Activated CD4-positive, alpha-beta T cell treated with anti-CD3 and anti-CD28 coated beads, Interleukin-2, Interleukin-4, amounts not matched to agents 100 ng/mL and 50 ng/mL, durations not matched to agents 16 hours and 8 hours (primary cell): Measurements from ENCODE around the gene AMMECR1.
A peak's percentile ranks its signal among the peaks of the same experiment; 100 is the strongest.
"Not testable (repeated sequence)": the region's sequence is repeated elsewhere in the genome, so short reads cannot be mapped to it uniquely, and the experiment has no call there.

ENCODE experiments used
- DNase-seq: peaks from one replicate; pipeline ENCODE4 v3.0.0-alpha.2; 2020; ENCODE audit warnings: low spot score

AMMECR1 gene

GRCh38 chrX:110257889-110258288 lies 60.0 kb downstream of the AMMECR1 start:
- no peak for DNase-seq

GRCh38 chrX:110252711-110253110 lies 65.2 kb downstream of the AMMECR1 start:
- DNase-seq, result no peak

GRCh38 chrX:110251961-110252360 lies 65.9 kb downstream of the AMMECR1 start:
- no peak for DNase-seq

GRCh38 chrX:110251526-110251925 lies 66.4 kb downstream of the AMMECR1 start:
- DNase-seq, result no peak

GRCh38 chrX:110250847-110251246 lies 67.0 kb downstream of the AMMECR1 start:
- no peak for DNase-seq

- DNase-seq, result no peak
Measured at GRCh38 chrX:110248578-110248977, 69.3 kb downstream of the AMMECR1 start.

GRCh38 chrX:110245011-110245410 lies 72.9 kb downstream of the AMMECR1 start:
- no peak for DNase-seq

- DNase-seq, result no peak
Measured at GRCh38 chrX:110242371-110242770, 75.5 kb downstream of the AMMECR1 start.

GRCh38 chrX:110241816-110242215 lies 76.1 kb downstream of the AMMECR1 start:
- no peak for DNase-seq

- peak; percentile 21 for DNase-seq
Measured at GRCh38 chrX:110238259-110238658, 79.6 kb downstream of the AMMECR1 start.

GRCh38 chrX:110231485-110231884 lies 86.4 kb downstream of the AMMECR1 start:
- DNase-seq, result not testable (repeated sequence)

GRCh38 chrX:110229497-110230111 lies 88.3 kb downstream of the AMMECR1 start:
- peak; percentile 65 for DNase-seq

- no peak for DNase-seq
Measured at GRCh38 chrX:110228453-110228852, 89.4 kb downstream of the AMMECR1 start.

GRCh38 chrX:110226931-110227330 lies 91.0 kb downstream of the AMMECR1 start:
- no peak for DNase-seq

GRCh38 chrX:110224926-110225617 lies 92.8 kb downstream of the AMMECR1 start:
- no peak for DNase-seq

- no peak for DNase-seq
Measured at GRCh38 chrX:110222497-110223257, 95.2 kb downstream of the AMMECR1 start.

- no peak for DNase-seq
Measured at GRCh38 chrX:110219920-110220319, 98.0 kb downstream of the AMMECR1 start.

GRCh38 chrX:110218591-110218990 lies 99.3 kb downstream of the AMMECR1 start:
- no peak for DNase-seq

- no peak for DNase-seq
Measured at GRCh38 chrX:110216027-110216426, 101.9 kb downstream of the AMMECR1 start.

- DNase-seq, result no peak
Measured at GRCh38 chrX:110215411-110215810, 102.5 kb downstream of the AMMECR1 start.

GRCh38 chrX:110214684-110215083 lies 103.2 kb downstream of the AMMECR1 start:
- DNase-seq, result no peak

GRCh38 chrX:110213183-110213582 lies 104.7 kb downstream of the AMMECR1 start:
- DNase-seq, result no peak

- no peak for DNase-seq
Measured at GRCh38 chrX:110212299-110212698, 105.6 kb downstream of the AMMECR1 start.
